Cardiac muscle cell (in vitro differentiated cells and primary cell): ENCODE data around the gene DDX6. TPM values are rescaled to one million over a fixed set of nuclear protein-coding genes. Genes with fewer than 3 reads are reported as not detected.
A peak's percentile ranks its signal among the peaks of the same experiment; 100 is the strongest.

Experiments
- DNase-seq, 2 donors: peaks; one replicate each; pipeline versions ENCODE4 v3.0.0 to v3.0.0-alpha.2; 2010 to 2017; ENCODE audit warnings: low read depth in 1 of 2, low spot score in 1 of 2
- H3K27ac ChIP-seq: fragments of 200-600 bp; sonication (generic); 2 replicates; pipeline ENCODE4 v1.5.1; 2016
- H3K27me3 ChIP-seq: fragments of 200-600 bp; sonication (generic); 2 replicates; pipeline ENCODE4 v1.6.0; 2016; ENCODE audit warnings: control low read depth
- H3K36me3 ChIP-seq: fragments of 200-600 bp; sonication (generic); 2 replicates; pipeline ENCODE4 v1.5.1; 2016; ENCODE audit warnings: control low read depth
- H3K4me1 ChIP-seq: fragments of 200-600 bp; sonication (generic); 2 replicates; pipeline ENCODE4 v1.8.1; 2017; ENCODE audit warnings: low read depth, mild to moderate bottlenecking, mixed run types
- H3K4me3 ChIP-seq: fragments of 200-600 bp; sonication (generic); 2 replicates; pipeline ENCODE4 v1.5.1; 2016; ENCODE audit warnings: mild to moderate bottlenecking
- H3K9me3 ChIP-seq: fragments of 200-600 bp; sonication (generic); 2 replicates; pipeline ENCODE4 v1.5.1; 2017; ENCODE audit warnings: low read depth, mild to moderate bottlenecking, control low read depth
- polyA plus RNA-seq: library from polyadenylated mRNA; unstranded; fragments of >200 nt; fragmentation: Nextera tagmentation; extraction: Ambion mirVana; gene quantifications from 2 replicates; pipeline ENCODE4 v1.2.1, GENCODE V29; 2016
- total RNA-seq: library from RNA; depleted of rRNA; stranded (reverse); fragments of >200 nt; gene quantifications from 2 replicates; pipeline ENCODE4 v1.2.3, GENCODE V29; 2016
- TF ChIP-seq, protein P1 (sequence below): IDR thresholded peaks from 2 replicates; pipeline ENCODE4 v1.5.1; 2012; ENCODE audit warnings: low read depth, mild to moderate bottlenecking, low read length

DDX6 gene
- total and polyA plus RNA-seq, 2 experiments from 2014 or later: 27.4 to 113 TPM

DNA sequence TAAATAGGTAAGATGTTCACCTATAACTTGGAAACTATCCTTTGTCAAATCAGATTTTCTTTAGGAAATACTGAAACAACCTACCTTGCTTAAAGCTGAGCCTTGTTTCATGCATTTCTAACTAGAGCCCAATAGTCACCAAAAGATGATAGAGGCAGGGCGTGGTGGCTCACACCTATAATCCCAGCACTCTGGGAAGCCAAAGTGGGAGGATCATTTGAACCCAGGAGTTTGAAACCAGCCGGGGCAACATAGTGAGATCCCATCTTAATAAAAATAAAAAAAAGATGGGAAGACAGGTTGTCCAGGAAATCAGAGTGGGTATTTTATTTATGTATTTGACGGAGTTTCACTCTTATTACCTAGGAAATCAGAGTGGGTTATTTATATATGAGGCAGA lies 38.3 kb downstream of the DDX6 start:
- DNase-seq: no peak
- TF ChIP-seq, protein P1, sequence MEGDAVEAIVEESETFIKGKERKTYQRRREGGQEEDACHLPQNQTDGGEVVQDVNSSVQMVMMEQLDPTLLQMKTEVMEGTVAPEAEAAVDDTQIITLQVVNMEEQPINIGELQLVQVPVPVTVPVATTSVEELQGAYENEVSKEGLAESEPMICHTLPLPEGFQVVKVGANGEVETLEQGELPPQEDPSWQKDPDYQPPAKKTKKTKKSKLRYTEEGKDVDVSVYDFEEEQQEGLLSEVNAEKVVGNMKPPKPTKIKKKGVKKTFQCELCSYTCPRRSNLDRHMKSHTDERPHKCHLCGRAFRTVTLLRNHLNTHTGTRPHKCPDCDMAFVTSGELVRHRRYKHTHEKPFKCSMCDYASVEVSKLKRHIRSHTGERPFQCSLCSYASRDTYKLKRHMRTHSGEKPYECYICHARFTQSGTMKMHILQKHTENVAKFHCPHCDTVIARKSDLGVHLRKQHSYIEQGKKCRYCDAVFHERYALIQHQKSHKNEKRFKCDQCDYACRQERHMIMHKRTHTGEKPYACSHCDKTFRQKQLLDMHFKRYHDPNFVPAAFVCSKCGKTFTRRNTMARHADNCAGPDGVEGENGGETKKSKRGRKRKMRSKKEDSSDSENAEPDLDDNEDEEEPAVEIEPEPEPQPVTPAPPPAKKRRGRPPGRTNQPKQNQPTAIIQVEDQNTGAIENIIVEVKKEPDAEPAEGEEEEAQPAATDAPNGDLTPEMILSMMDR: no peak
- Histone ChIP-seq H3K4me3 (no peak overlapping the region), H3K36me3 (peaks cover 68% of the 10 kb centered on the region), H3K27me3 (no peaks in the 10 kb centered on the region), H3K4me1 (peaks cover 22% of the 10 kb centered on the region), H3K9me3 (no peaks in the 10 kb centered on the region), H3K27ac (no peak overlapping the region)

DNA sequence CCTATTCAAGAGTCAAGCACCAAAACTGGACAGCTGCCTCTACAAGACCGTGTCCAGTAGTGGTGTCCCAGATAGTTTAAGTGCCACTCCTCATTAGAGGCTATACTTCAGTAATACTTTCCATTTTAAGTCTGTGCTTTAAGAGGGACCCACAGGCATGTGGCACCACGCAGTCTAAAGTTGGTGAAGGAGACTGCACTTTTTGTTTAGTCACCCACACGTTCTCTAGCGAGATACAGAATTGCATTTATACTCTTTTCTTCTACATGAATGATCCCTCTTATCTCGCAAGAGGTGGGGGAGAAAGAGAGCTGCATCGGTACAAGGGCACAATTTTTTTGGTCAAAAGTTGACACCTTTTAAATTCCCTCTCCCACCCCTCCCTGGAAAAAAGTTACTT lies 41.5 kb downstream of the DDX6 start:
- H3K36me3 ChIP-seq: peaks cover 40% of the 10 kb centered on the region

DNA sequence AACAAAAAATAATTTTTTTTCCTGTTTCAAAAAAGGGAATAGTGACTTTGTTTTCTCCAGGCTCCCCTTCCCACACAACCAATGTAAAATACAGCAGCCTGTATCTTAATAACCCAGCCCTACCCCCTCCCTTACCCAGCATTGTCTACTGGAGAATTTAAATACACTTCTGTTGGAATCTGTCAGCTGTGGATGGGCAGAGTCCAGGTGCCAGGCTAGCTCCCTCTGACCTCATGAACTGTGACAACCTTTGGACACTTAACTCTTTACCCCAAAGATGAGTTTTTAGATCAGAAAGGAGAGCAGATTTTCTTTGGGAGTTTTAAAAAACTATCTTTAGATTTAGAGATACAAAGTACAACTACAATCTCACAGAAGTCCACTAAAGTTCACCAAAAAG lies 42.9 kb downstream of the DDX6 start:
- TF ChIP-seq, protein P1: no peak
- Histone ChIP-seq H3K36me3 (peaks cover 28% of the 10 kb centered on the region), H3K4me3 (no peak overlapping the region), H3K9me3 (no peaks in the 10 kb centered on the region), H3K27me3 (no peaks in the 10 kb centered on the region), H3K27ac (peak overlapping the region; percentile 75), H3K4me1 (peaks cover 26% of the 10 kb centered on the region)
- no peak for DNase-seq

More for the DNA sequence above, 41.5 kb downstream of the DDX6 start:
- DNase-seq: peak in 1 of 2 donors; percentile 58
- Histone ChIP-seq H3K27ac (peak overlapping the region; percentile 82), H3K4me1 (peaks cover 22% of the 10 kb centered on the region), H3K9me3 (no peaks in the 10 kb centered on the region), H3K4me3 (no peak overlapping the region), H3K27me3 (no peaks in the 10 kb centered on the region)
- TF ChIP-seq, protein P1: no peak

DNA sequence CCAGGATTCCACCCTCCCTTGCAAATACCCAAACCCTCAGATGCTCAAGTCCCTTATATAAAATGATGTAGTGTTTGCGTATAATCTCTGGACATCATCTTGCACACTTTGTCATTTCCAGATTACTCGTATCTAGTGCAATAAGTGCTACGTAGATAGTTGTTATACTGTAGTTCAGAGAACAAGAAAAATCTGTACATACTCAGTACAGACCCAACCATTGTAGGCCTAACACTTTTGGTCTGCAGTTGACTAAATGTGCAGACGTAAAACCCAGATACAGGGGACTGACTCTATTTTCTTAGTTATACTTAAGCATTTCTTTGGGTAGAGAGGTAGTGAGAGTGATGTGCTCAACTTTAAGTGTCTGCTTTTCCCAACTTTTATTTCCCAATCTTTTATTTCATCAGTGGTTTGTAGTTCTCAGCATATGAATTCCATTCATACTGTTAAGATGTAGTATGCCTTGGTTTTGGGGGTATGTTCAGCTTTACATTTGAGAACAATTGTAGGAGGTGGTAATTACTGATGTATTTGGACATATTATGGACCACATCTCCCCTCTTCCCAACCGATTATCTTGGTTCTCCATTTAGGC lies 43.9 kb downstream of the DDX6 start:
- H3K27ac ChIP-seq: peak overlapping the region; percentile 37
- no peaks in the 10 kb centered on the region for H3K9me3 ChIP-seq
- TF ChIP-seq, protein P1: no peak
- DNase-seq: peak in 1 of 2 donors; percentile 32
- H3K36me3 ChIP-seq: peaks cover 19% of the 10 kb centered on the region
- peaks cover 26% of the 10 kb centered on the region for H3K4me1 ChIP-seq
- H3K27me3 ChIP-seq: no peaks in the 10 kb centered on the region
- no peak overlapping the region for H3K4me3 ChIP-seq

DNA sequence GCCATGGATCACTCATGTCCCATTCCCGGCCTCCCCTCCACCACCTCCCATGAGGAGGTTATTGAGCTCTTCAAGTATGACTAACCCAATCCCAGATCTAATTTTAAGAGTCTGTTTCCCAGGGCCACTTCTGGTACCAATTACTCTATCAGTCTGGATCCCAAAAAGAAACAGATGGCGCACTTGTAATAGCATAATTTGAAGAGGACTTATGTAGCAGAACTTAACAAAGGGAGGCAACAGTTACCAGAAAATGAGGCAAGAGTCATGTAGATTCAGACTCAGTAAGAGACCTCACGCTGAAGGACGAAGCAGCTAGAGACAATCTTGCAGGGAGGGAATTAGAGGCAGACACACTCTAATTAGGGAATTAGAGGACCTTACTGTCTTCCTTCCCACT lies 46.9 kb downstream of the DDX6 start:
- Histone ChIP-seq H3K27me3 (no peaks in the 10 kb centered on the region), H3K9me3 (no peaks in the 10 kb centered on the region), H3K36me3 (no peaks in the 10 kb centered on the region), H3K4me1 (peaks cover 14% of the 10 kb centered on the region), H3K4me3 (no peak overlapping the region), H3K27ac (no peak overlapping the region)
- DNase-seq: no peak
- TF ChIP-seq, protein P1: no peak
